ENCODE data around the gene POPDC2.

Gene POPDC2

GRCh38 chr3:119639494-119640350, 20.7 kb downstream of the POPDC2 start:
- no peak for DNase-seq

- DNase-seq = no peak
Observed at GRCh38 chr3:119637679-119638477, 22.5 kb downstream of the POPDC2 start.

- DNase-seq = no peak
Observed at GRCh38 chr3:119636891-119637611, 23.3 kb downstream of the POPDC2 start.

GRCh38 chr3:119636249-119636648, 24.1 kb downstream of the POPDC2 start:
- DNase-seq = no peak

- DNase-seq = no peak
Observed at GRCh38 chr3:119635719-119636118, 24.7 kb downstream of the POPDC2 start.

GRCh38 chr3:119632829-119633228, 27.6 kb downstream of the POPDC2 start:
- no peak for DNase-seq

- DNase-seq = no peak
Observed at GRCh38 chr3:119632216-119632615, 28.2 kb downstream of the POPDC2 start.

GRCh38 chr3:119631516-119631915, 28.9 kb downstream of the POPDC2 start:
- DNase-seq = no peak

- DNase-seq = no peak
Observed at GRCh38 chr3:119630880-119631329, 29.5 kb downstream of the POPDC2 start.

- no peak for DNase-seq
Observed at GRCh38 chr3:119630128-119630879, 30.1 kb downstream of the POPDC2 start.

GRCh38 chr3:119628816-119629445, 31.5 kb downstream of the POPDC2 start:
- DNase-seq = no peak

GRCh38 chr3:119628390-119628789, 32.0 kb downstream of the POPDC2 start:
- no peak for DNase-seq

GRCh38 chr3:119627461-119627860, 32.9 kb downstream of the POPDC2 start:
- no peak for DNase-seq

- no peak for DNase-seq
Observed at GRCh38 chr3:119626196-119626595, 34.2 kb downstream of the POPDC2 start.

- DNase-seq = no peak
Observed at GRCh38 chr3:119625451-119626153, 34.8 kb downstream of the POPDC2 start.

- no peak for DNase-seq
Observed at GRCh38 chr3:119624002-119624720, 36.2 kb downstream of the POPDC2 start.

- no peak for DNase-seq
Observed at GRCh38 chr3:119620899-119621298, 39.5 kb downstream of the POPDC2 start.

GRCh38 chr3:119619094-119619493, 41.3 kb downstream of the POPDC2 start:
- DNase-seq = no peak

GRCh38 chr3:119616056-119616455, 44.3 kb downstream of the POPDC2 start:
- DNase-seq = no peak

- no peak for DNase-seq
Observed at GRCh38 chr3:119613872-119614271, 46.5 kb downstream of the POPDC2 start.

GRCh38 chr3:119613201-119613600, 47.2 kb downstream of the POPDC2 start:
- DNase-seq = no peak
